Mesothelial cell of epicardium (in vitro differentiated cells): Measurements from ENCODE around the gene VWF. TPM values are rescaled to one million over a fixed set of nuclear protein-coding genes. Genes with fewer than 3 reads are reported as not detected.
A peak's percentile ranks its signal among the peaks of the same experiment; 100 is the strongest.
"Not testable (repeated sequence)": the region's sequence is repeated elsewhere in the genome, so short reads cannot be mapped to it uniquely, and the experiment has no call there.

Experiments
- DNase-seq, 2 experiments: peaks; one replicate each; pipeline ENCODE4 v3.0.0; 2021; ENCODE audit warnings: low spot score in 2 of 2; ENCODE audit not compliant: unreplicated experiment in 2 of 2
- H3K27ac Mint-ChIP-seq: 2 replicates; pipeline ENCODE4 v1.8.0; 2021; ENCODE audit warnings: mixed read lengths
- H3K27me3 Mint-ChIP-seq: 2 replicates; pipeline ENCODE4 v1.8.0; 2021; ENCODE audit warnings: low read depth, mixed read lengths
- H3K36me3 Mint-ChIP-seq: 2 replicates; pipeline ENCODE4 v1.8.0; 2021; ENCODE audit warnings: mixed read lengths
- H3K4me1 Mint-ChIP-seq: 2 replicates; pipeline ENCODE4 v1.8.0; 2021; ENCODE audit warnings: mixed read lengths
- H3K4me3 Mint-ChIP-seq: 2 replicates; pipeline ENCODE4 v1.8.0; 2021; ENCODE audit warnings: mild to moderate bottlenecking, moderate library complexity, mixed read lengths
- H3K9me3 Mint-ChIP-seq: 2 replicates; pipeline ENCODE4 v1.8.0; 2021; ENCODE audit warnings: mixed read lengths
- CTCF ChIP-seq: fragments of 200-600 bp; sonication (generic); IDR thresholded peaks from one replicate; pipeline ENCODE4 v1.5.0; 2021; ENCODE audit warnings: antibody characterized with exemption; ENCODE audit not compliant: unreplicated experiment
- total RNA-seq: library from RNA; stranded (reverse); gene quantifications from 3 replicates; pipeline ENCODE4 v1.2.1, GENCODE V29; 2021

VWF gene
- total RNA-seq, 1 donor from 2014 or later: 0.31 TPM

- H3K4me1 Mint-ChIP-seq: no peaks in the 10 kb centered on the region
- no peak for TF ChIP-seq CTCF
- H3K36me3 Mint-ChIP-seq: no peaks in the 10 kb centered on the region
- H3K27ac Mint-ChIP-seq: no peak overlapping the region
- H3K9me3 Mint-ChIP-seq: peaks cover 8% of the 10 kb centered on the region
- DNase-seq: no peak
- H3K27me3 Mint-ChIP-seq: no peaks in the 10 kb centered on the region
- no peak overlapping the region for H3K4me3 Mint-ChIP-seq
Observed at GRCh38 chr12:6104842-6105241, 19.6 kb downstream of the VWF start.

GRCh38 chr12:6104027-6104426, 20.4 kb downstream of the VWF start:
- TF ChIP-seq CTCF: no peak
- Mint-ChIP-seq H3K27ac (peak overlapping the region; percentile 28), H3K36me3 (no peaks in the 10 kb centered on the region), H3K27me3 (no peaks in the 10 kb centered on the region), H3K4me1 (no peaks in the 10 kb centered on the region), H3K9me3 (peaks cover 3% of the 10 kb centered on the region), H3K4me3 (no peak overlapping the region)
- no peak for DNase-seq

GRCh38 chr12:6102021-6102420, 22.4 kb downstream of the VWF start:
- DNase-seq: not testable (repeated sequence)

GRCh38 chr12:6099316-6099715, 25.2 kb downstream of the VWF start:
- Mint-ChIP-seq H3K4me1 (no peaks in the 10 kb centered on the region), H3K27me3 (no peaks in the 10 kb centered on the region), H3K36me3 (no peaks in the 10 kb centered on the region), H3K4me3 (no peak overlapping the region), H3K27ac (no peak overlapping the region), H3K9me3 (peaks cover 3% of the 10 kb centered on the region)
- no peak for DNase-seq
- TF ChIP-seq CTCF: no peak

More at GRCh38 chr12:6102021-6102420, 22.4 kb downstream of the VWF start:
- not testable (repeated sequence) for H3K4me3 Mint-ChIP-seq, H3K4me1 Mint-ChIP-seq, H3K27ac Mint-ChIP-seq, H3K9me3 Mint-ChIP-seq, H3K27me3 Mint-ChIP-seq, H3K36me3 Mint-ChIP-seq

- TF ChIP-seq CTCF: no peak
- Mint-ChIP-seq H3K9me3 (peaks cover 7% of the 10 kb centered on the region), H3K27ac (no peak overlapping the region)
Observed at GRCh38 chr12:6097411-6097810, 27.1 kb downstream of the VWF start.

GRCh38 chr12:6096527-6096926, 27.9 kb downstream of the VWF start:
- H3K27me3 Mint-ChIP-seq: no peaks in the 10 kb centered on the region
- no peak overlapping the region for H3K27ac Mint-ChIP-seq
- H3K36me3 Mint-ChIP-seq: no peaks in the 10 kb centered on the region
- H3K9me3 Mint-ChIP-seq: peaks cover 7% of the 10 kb centered on the region
- no peaks in the 10 kb centered on the region for H3K4me1 Mint-ChIP-seq
- H3K4me3 Mint-ChIP-seq: no peak overlapping the region
- no peak for DNase-seq
- no peak for TF ChIP-seq CTCF

More at GRCh38 chr12:6097411-6097810, 27.1 kb downstream of the VWF start:
- Mint-ChIP-seq H3K36me3 (no peaks in the 10 kb centered on the region), H3K4me3 (no peak overlapping the region), H3K27me3 (no peaks in the 10 kb centered on the region), H3K4me1 (no peaks in the 10 kb centered on the region)
- DNase-seq: no peak
